ENCODE measurements around the gene VPS41. TPM values are rescaled to one million over a fixed set of nuclear protein-coding genes. Genes with fewer than 3 reads are reported as not detected.

The VPS41 gene
- total and polyA plus RNA-seq, 2 of the 13 experiments (the other 11 are each of a cell fraction or from before 2014, with no cell fraction given) = 12.1 to 43.4 TPM

DNA sequence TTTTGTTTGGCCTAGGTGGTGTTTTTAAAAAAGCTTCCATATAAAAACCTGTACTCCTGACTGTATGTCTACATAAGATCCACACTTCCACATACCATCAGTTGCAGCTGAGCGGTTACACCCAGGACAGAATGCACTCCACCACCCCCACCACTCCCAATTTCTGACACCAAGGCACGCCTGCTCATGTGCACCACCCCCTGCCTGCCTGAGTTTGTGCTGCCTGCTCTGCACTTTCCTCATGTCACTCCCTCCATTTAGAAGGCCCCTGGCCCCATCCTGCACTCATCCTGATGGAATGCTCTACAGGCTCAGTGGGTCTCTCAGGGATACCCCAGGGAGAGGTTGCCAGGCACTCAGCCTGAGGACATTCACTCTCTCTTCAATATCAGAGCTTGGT is 6.5 kb downstream of the VPS41 start:
- CTCF ChIA-PET (ENCODE audit: low intra/inter-chr PET ratio, low total read pairs) = no interaction called here
- Histone ChIP-seq H3K27ac (ENCODE audit: extremely low read length, insufficient read depth, low read length) (no peak overlapping the region), H3K36me3 (replicated peaks in 1 of 2; ENCODE audit: control insufficient read depth in 1 of 2, insufficient read depth in 2 of 2, low read length in 2 of 2) (no peaks in the 10 kb centered on the region), H2AFZ (ENCODE audit: low read length) (no peak overlapping the region), H3K9me3 (ENCODE audit: low read length) (no peaks in the 10 kb centered on the region), H3K27me3 (ENCODE audit: control insufficient read depth in 1 of 2, insufficient read depth in 2 of 2, low read length in 2 of 2) (no peaks in the 10 kb centered on the region), H3K79me2 (ENCODE audit: insufficient read depth, low read length) (no peaks in the 10 kb centered on the region), H3K9ac (ENCODE audit: insufficient read depth, low read depth, low read length) (no peak overlapping the region), H3K4me1 (ENCODE audit: insufficient read depth, low read length) (peaks cover 6% of the 10 kb centered on the region), H3K4me2 (ENCODE audit: low read depth, low read length) (no peak overlapping the region), H4K20me1 (ENCODE audit: insufficient read depth, low read length) (no peaks in the 10 kb centered on the region), H3K4me3 (replicated peaks in 1 of 3; ENCODE audit: insufficient read depth in 1 of 3, low read depth in 2 of 3, low read length in 3 of 3) (no peak overlapping the region)
- POLR2A ChIA-PET = no interaction called here
- DNase-seq (ENCODE audit: low spot score) (no peak), FAIRE-seq (no peak), ATAC-seq (no peak; the same call in 2 of the 3 replicates)
- in situ Hi-C loops (cut with HindIII; ENCODE audit: extremely low pct_ligation_motif_present, low pct_unique_long_range_greater_than_20kb) (no loop called here), intact Hi-C loops (cut with micrococcal nuclease; ENCODE audit: unreplicated experiment) (no loop called here)
- 100% methylated on average over 2 of the region's 2 CpGs for WGBS (ENCODE audit: low lambda C conversion rate)
- TF ChIP-seq REXO4 (CRISPR knock-in tag; IDR thresholded peaks at IDR 0.05; ENCODE audit: borderline replicate concordance) (no peak), ZSCAN31 (CRISPR knock-in tag; IDR thresholded peaks at IDR 0.05; ENCODE audit: low read depth) (no peak), ADNP (CRISPR knock-in tag; IDR thresholded peaks at IDR 0.05) (no peak), ZNF768 (CRISPR knock-in tag; IDR thresholded peaks at IDR 0.05) (no peak), AKAP8 (CRISPR knock-in tag; IDR thresholded peaks at IDR 0.05) (no peak), ZNF17 (CRISPR knock-in tag; IDR thresholded peaks at IDR 0.05) (no peak)
- TF ChIP-seq, protein P1, sequence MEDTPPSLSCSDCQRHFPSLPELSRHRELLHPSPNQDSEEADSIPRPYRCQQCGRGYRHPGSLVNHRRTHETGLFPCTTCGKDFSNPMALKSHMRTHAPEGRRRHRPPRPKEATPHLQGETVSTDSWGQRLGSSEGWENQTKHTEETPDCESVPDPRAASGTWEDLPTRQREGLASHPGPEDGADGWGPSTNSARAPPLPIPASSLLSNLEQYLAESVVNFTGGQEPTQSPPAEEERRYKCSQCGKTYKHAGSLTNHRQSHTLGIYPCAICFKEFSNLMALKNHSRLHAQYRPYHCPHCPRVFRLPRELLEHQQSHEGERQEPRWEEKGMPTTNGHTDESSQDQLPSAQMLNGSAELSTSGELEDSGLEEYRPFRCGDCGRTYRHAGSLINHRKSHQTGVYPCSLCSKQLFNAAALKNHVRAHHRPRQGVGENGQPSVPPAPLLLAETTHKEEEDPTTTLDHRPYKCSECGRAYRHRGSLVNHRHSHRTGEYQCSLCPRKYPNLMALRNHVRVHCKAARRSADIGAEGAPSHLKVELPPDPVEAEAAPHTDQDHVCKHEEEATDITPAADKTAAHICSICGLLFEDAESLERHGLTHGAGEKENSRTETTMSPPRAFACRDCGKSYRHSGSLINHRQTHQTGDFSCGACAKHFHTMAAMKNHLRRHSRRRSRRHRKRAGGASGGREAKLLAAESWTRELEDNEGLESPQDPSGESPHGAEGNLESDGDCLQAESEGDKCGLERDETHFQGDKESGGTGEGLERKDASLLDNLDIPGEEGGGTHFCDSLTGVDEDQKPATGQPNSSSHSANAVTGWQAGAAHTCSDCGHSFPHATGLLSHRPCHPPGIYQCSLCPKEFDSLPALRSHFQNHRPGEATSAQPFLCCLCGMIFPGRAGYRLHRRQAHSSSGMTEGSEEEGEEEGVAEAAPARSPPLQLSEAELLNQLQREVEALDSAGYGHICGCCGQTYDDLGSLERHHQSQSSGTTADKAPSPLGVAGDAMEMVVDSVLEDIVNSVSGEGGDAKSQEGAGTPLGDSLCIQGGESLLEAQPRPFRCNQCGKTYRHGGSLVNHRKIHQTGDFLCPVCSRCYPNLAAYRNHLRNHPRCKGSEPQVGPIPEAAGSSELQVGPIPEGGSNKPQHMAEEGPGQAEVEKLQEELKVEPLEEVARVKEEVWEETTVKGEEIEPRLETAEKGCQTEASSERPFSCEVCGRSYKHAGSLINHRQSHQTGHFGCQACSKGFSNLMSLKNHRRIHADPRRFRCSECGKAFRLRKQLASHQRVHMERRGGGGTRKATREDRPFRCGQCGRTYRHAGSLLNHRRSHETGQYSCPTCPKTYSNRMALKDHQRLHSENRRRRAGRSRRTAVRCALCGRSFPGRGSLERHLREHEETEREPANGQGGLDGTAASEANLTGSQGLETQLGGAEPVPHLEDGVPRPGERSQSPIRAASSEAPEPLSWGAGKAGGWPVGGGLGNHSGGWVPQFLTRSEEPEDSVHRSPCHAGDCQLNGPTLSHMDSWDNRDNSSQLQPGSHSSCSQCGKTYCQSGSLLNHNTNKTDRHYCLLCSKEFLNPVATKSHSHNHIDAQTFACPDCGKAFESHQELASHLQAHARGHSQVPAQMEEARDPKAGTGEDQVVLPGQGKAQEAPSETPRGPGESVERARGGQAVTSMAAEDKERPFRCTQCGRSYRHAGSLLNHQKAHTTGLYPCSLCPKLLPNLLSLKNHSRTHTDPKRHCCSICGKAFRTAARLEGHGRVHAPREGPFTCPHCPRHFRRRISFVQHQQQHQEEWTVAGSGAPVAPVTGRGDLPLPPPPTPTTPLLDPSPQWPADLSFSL (CRISPR knock-in tag; IDR thresholded peaks at IDR 0.05) = no peak
- BruUV-seq (replicated peaks) = no TSS peak

Data from HepG2 (cell line).